Neural crest cell (in vitro differentiated cells): ENCODE results near the gene ITPR1. TPM values are rescaled to one million over a fixed set of nuclear protein-coding genes. Genes with fewer than 3 reads are reported as not detected.

ENCODE experiments used
- DNase-seq: peaks from one replicate; pipeline ENCODE4 v3.0.0; 2021; ENCODE audit warnings: low read depth, mixed read lengths, low spot score
- H3K27ac Mint-ChIP-seq: one replicate; pipeline ENCODE4 v1.8.0; 2021; ENCODE audit warnings: mild to moderate bottlenecking, mixed read lengths; ENCODE audit not compliant: unreplicated experiment
- H3K27me3 Mint-ChIP-seq: 2 replicates; pipeline ENCODE4 v1.8.0; 2021; ENCODE audit warnings: low read depth, mild to moderate bottlenecking, mixed read lengths
- H3K36me3 Mint-ChIP-seq: 2 replicates; pipeline ENCODE4 v1.8.0; 2021; ENCODE audit warnings: low read depth, mild to moderate bottlenecking, mixed read lengths
- H3K4me1 Mint-ChIP-seq: 2 replicates; pipeline ENCODE4 v1.8.0; 2021; ENCODE audit warnings: mixed read lengths
- H3K4me3 Mint-ChIP-seq: one replicate; pipeline ENCODE4 v1.8.0; 2021; ENCODE audit warnings: mild to moderate bottlenecking, mixed read lengths
- H3K9me3 Mint-ChIP-seq: 2 replicates; pipeline ENCODE4 v1.8.0; 2021; ENCODE audit warnings: mixed read lengths
- total RNA-seq: library from RNA; stranded (reverse); gene quantifications from 2 replicates; pipeline ENCODE4 v1.2.1, GENCODE V29; 2021
- TF ChIP-seq, protein P1 (sequence below): fragments of 200-600 bp; sonication (generic); conservative IDR thresholded peaks from 2 replicates; pipeline ENCODE4 v1.5.0; 2021; ENCODE audit warnings: antibody characterized with exemption, mild to moderate bottlenecking

Gene ITPR1
- total RNA-seq, 1 donor from 2014 or later = 4.8 TPM

DNA sequence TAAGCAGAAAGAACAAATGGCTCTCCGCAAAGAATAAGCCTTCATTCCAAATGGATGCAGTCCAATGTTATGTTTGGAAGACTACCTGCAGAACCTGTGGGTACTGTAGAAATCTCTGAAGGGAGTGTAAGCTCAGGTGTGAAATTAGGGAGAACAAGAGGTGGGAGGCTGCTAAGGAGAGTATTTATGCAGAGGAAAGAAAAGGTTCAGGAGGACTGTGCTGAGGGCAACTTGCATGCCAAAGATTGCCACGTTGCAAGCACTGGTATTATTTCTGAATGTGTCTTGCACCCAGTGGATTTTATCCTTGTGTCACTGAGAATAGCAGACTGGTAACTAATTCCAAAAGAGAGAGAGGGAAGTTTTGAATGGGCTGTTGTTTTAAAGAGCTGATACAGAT is 144.1 kb downstream of the ITPR1 start:
- no peaks in the 10 kb centered on the region for H3K4me1 Mint-ChIP-seq
- no peaks in the 10 kb centered on the region for H3K36me3 Mint-ChIP-seq
- no peak for DNase-seq
- TF ChIP-seq, protein P1, sequence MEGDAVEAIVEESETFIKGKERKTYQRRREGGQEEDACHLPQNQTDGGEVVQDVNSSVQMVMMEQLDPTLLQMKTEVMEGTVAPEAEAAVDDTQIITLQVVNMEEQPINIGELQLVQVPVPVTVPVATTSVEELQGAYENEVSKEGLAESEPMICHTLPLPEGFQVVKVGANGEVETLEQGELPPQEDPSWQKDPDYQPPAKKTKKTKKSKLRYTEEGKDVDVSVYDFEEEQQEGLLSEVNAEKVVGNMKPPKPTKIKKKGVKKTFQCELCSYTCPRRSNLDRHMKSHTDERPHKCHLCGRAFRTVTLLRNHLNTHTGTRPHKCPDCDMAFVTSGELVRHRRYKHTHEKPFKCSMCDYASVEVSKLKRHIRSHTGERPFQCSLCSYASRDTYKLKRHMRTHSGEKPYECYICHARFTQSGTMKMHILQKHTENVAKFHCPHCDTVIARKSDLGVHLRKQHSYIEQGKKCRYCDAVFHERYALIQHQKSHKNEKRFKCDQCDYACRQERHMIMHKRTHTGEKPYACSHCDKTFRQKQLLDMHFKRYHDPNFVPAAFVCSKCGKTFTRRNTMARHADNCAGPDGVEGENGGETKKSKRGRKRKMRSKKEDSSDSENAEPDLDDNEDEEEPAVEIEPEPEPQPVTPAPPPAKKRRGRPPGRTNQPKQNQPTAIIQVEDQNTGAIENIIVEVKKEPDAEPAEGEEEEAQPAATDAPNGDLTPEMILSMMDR = no peak
- no peaks in the 10 kb centered on the region for H3K27me3 Mint-ChIP-seq
- H3K4me3 Mint-ChIP-seq = no peak overlapping the region
- H3K9me3 Mint-ChIP-seq = no peaks in the 10 kb centered on the region
- no peak overlapping the region for H3K27ac Mint-ChIP-seq

DNA sequence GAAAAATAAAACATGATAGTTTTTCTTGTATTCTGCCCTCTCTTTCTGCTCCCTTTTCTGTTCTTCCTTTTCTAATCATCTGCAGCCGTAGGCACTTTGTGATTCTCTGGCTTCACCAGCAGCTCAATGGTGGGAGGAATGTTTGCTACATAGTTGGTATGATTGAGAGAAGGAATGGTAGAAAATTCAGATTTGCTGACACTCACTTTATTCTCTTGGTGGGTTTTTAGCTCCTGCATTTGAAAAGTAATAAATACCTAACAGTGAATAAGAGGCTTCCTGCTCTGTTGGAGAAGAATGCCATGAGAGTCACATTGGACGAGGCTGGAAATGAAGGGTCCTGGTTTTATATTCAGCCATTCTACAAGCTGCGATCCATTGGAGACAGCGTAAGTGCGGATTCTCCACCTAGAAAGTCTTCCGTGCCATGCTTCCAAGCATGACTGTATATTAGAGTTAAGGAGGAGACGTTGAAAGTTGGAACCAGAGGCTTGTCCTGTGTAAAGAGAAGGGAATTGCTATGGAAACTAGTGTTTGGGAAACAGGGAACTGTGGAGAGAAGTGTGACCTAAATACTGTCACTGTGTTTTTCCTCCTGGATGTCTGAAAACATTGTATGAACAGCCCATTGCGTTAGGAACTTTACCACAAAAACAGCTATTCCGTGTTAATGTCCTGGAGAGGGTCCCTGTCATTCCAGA is 148.9 kb downstream of the ITPR1 start:
- H3K4me1 Mint-ChIP-seq = no peaks in the 10 kb centered on the region

DNA sequence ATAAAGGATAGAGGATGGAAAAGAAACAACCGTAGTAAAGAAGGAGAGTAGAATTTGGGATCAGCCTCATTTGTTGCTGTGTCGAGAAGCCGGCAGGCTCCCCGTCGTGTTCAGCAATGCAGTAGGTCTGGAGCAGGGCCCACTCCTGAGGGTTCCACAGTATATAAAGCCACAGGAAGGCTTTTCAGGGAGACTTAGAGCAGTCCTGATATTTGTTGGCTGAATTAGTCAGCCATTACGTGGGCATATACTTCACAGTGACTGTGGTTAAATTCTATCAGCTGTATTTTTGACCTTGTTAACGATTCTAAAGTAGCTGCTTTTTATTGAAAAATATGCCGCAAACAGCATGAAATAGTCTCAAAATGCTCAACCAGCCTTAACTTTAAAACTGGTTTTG is 149.5 kb downstream of the ITPR1 start:
- Mint-ChIP-seq H3K27me3 (no peaks in the 10 kb centered on the region), H3K4me1 (no peaks in the 10 kb centered on the region), H3K4me3 (no peak overlapping the region), H3K36me3 (no peaks in the 10 kb centered on the region), H3K9me3 (no peaks in the 10 kb centered on the region), H3K27ac (no peak overlapping the region)
- TF ChIP-seq, protein P1 = no peak
- DNase-seq = no peak

More for the DNA sequence above, 148.9 kb downstream of the ITPR1 start:
- H3K27me3 Mint-ChIP-seq = no peaks in the 10 kb centered on the region
- TF ChIP-seq, protein P1 = no peak
- no peaks in the 10 kb centered on the region for H3K9me3 Mint-ChIP-seq
- DNase-seq = no peak
- H3K27ac Mint-ChIP-seq = no peak overlapping the region
- no peak overlapping the region for H3K4me3 Mint-ChIP-seq
- H3K36me3 Mint-ChIP-seq = no peaks in the 10 kb centered on the region

DNA sequence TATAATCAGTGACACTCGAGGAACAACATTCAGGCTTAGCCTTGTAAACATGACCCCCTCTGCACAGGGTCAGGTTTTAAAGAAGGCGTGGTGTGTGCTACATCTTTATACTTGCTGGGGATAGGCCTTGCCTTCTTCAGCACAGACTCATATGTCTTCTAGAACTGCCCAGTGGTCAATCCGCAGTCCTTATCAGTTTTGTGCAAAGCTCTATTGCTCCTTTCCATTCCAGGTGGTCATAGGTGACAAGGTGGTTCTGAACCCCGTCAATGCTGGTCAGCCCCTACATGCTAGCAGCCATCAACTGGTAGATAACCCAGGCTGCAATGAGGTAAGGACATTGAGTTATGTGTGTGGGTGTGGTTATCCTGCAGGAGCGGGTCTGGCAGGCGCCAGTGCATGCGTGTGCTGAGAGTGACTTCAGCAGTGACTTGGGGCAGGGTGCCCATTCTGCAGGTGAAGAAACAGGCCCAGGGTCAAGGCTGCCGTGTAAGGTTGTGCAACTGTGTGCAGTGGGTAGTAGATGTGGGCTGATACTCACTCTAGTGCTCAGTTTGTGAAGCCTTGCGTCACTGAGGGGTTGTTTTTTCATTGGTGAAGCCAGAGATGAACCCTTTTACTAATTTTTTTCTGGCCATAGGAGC is 150.9 kb downstream of the ITPR1 start:
- Mint-ChIP-seq H3K27me3 (no peaks in the 10 kb centered on the region), H3K27ac (no peak overlapping the region), H3K4me3 (no peak overlapping the region), H3K9me3 (no peaks in the 10 kb centered on the region), H3K36me3 (no peaks in the 10 kb centered on the region), H3K4me1 (no peaks in the 10 kb centered on the region)
- TF ChIP-seq, protein P1 = no peak
- DNase-seq = no peak

DNA sequence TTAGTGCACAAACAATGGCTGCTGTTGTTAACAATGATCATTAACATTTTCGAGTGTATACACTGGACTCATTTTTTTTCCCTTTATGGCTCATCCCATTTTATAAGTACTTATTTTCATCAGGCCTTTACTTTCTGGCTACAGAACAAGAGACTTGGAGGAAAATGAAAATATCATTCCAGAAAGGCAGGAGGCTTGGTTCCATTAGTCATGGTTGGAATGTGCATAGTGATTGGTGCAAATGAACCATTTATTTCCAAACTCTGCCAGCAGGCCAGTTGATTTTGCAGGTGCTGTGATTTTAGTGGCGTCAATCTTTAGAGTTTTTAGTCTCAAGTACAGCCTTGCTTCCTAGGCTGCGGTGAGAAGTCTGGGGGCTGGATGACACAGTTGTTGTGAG is 151.8 kb downstream of the ITPR1 start:
- TF ChIP-seq, protein P1 = no peak
- Mint-ChIP-seq H3K27me3 (no peaks in the 10 kb centered on the region), H3K4me1 (no peaks in the 10 kb centered on the region), H3K9me3 (no peaks in the 10 kb centered on the region), H3K27ac (no peak overlapping the region), H3K4me3 (no peak overlapping the region), H3K36me3 (no peaks in the 10 kb centered on the region)
- no peak for DNase-seq
